GM10847 (cell line): ENCODE results near the gene BARHL2.

ENCODE experiments used
- POLR2A ChIP-seq: IDR thresholded peaks from 2 replicates; pipeline ENCODE4 v1.6.1; 2011; ENCODE audit not compliant: insufficient read length; ENCODE audit errors: extremely low read depth

Gene BARHL2

DNA sequence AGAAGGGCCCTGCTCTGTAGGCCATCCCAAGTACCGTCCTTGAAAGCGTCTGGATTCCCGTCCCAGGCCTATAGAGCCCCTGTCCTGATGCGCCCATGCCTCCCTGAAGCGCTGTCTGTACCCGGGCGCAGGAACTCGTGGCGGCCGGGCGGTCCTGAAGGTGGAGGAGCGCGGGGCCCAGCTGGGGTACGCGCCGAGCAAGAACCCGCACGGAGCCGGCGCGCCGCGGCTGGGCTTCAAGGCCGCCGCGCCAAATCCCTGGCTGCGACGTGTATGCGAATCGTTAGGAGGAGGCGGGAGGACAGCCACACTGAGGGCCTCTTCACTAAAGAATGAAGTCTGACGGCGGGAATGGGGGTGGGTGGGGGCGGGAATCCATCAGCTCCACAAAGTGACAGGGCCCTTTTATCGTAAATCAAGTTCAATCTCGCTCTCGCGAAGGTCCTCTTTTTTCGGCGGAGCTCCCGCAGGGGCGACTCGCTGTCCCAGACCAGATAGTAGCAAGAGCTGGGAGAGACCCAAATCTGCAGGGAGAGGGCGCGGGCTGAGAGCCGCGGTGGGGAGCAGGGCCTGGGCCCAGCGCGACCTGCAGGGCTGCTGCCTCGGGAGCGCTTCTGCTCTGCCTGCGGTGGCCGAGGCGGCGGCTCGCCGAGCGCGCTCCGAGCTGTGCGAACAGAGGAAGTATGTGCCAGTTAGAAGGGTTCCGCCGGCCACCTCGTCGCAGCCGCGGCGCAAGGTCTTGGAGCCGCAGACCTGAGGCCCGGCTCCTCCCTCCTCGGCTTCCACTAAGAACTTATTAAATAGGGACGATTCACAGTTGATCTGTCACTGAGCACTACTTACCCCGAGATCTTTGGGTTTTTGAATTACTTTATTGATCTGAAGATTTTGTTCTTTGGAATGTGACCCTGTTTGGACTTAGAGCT is 10.4 kb downstream of the BARHL2 start:
- TF ChIP-seq POLR2A = no peak

DNA sequence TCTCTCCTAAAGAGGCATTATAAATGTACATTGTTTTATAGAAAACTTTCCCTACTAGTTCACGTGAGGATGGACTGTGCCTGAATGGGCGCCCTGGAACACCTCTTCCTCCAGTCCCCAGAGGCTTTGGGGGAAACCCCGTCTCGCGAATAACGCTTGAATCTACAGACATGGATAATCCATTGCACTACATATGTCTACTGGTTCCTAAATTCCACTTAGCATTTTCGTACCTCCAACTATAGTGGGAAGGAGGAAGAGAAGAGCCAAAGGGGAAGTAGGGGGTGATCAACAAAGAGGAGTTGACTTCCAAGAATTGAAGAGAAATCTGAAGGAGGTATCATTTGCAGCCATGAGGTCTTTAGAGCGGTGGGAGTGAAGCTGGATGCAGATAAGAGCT is 11.1 kb downstream of the BARHL2 start:
- no peak for TF ChIP-seq POLR2A

DNA sequence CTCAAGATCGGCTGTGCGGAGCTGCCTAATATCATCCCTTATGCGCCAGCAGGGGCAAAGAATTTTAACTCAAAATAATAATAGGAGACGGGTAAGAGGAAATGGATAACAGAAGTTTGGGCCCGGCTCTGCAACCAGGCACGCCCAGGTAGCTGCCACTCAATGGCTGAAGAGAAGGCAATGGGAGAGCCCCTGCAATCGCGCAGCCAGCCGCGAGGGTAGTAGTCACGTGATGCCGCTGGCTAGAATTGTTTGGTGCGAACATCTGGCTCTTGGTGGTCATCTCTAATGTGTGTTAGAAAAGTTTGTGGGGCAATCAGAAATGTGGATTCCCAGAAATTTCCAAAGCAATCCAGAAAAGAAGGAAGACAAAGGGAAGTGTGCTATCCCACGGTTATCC is 12.3 kb downstream of the BARHL2 start:
- TF ChIP-seq POLR2A = no peak

DNA sequence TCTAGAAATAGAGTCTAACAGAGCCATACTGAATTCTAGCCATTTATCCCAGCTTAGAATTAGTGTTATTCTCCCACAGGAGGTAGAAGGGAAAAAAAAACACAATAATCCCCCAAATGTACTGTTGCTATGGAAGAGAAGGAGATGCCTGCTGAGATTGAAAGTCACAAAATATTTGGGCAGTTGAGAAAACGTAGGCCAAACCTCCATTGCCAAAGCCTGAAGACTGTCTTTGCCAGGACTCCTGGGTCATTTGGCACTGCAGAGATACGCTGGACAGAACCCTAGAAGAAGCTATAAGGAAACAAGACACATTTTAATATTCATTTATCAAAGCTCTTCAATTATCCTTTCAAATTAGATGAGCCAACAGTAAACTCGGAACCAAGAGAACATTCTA is 22.3 kb downstream of the BARHL2 start:
- no peak for TF ChIP-seq POLR2A

DNA sequence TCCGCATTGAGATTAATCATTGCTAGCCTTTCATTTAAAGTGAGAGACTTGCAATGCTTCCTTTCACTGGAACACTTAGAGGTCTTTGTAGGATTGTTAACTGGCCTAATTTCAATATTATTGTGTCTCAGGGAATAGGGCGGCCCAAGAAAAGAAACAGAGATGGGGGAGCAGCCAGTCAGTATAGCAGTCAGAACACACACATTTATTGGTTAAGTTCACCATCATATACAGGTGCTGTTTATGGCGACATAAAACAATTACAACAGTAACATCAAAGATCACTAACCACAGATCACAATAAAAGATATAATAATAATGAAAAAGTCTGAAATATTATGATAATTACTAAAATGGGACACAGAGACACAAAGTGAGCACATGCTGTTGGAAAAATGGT is 29.4 kb downstream of the BARHL2 start:
- TF ChIP-seq POLR2A = no peak

DNA sequence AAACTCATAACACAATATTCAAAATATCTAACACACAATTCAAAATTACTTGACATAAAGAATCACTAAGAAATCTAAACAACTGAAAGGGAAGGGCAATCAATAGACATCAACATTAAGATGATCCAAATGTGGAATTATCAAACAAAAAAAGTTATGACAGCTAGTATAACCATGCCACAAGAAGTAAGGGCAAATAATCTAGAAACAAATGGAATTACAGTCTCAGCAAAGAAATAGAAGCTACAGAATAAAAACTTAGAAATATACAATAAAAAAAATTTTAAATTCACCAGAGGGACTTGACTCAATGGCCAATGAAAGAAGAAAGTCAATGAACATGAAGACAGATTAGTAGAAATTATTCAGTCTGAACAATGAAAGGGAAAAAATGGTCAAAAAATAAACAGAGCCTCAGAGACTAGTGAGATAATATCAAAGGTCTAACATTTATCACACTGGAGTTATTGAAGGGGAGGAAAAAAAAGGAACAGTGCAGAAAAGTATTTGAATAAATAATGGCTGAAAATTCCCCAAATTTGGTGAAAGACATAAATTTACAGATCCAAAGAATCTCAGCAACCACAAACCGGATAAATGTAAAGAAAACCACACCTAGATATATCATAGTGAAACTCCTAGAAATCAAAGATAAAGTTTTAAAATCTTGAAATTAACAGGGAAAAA is 41.8 kb downstream of the BARHL2 start:
- TF ChIP-seq POLR2A = no peak

DNA sequence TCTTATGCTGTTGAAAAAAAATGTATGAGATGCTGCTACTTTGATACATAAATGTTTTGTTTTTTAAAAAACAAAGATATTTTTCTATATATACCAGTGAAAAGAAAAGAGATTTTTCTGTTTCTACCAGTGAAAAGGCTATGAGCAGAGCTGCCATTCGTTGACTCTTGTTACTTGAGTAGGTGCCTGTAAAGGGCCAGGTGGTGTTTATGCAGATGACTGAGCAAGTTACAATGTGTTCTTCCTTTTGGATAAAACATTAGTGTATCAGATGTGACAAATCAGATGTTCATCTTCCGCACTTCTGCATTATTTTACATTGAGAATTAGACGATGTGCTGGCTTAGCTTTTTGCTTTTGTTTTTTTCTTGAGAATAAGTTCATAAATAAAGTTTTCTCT is 45.4 kb downstream of the BARHL2 start:
- TF ChIP-seq POLR2A = no peak

DNA sequence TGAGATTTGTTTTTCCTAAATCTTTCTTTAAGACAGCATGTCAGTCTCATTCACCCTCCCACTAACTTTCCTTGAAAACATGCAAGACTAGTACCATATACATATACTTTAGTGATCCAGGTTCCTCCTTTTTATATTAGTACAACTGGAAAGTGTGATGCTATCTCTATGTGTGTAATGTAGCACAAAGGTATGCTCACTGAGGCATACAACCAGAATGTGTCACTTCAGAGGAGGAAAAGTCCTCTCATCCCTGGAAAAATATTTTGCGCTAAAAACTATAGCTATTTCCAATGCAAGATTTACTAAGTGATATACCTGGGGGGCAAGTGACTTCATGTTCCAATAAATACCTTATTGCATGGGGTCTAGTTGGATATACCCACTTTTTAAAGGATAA is 45.9 kb downstream of the BARHL2 start:
- TF ChIP-seq POLR2A = no peak
